Measurements from ENCODE around the gene MAMLD1.

MAMLD1 gene

GRCh38 chrX:150460781-150461180, 97.7 kb downstream of the MAMLD1 start:
- no peak for DNase-seq (ENCODE audit: low spot score)

DNA sequence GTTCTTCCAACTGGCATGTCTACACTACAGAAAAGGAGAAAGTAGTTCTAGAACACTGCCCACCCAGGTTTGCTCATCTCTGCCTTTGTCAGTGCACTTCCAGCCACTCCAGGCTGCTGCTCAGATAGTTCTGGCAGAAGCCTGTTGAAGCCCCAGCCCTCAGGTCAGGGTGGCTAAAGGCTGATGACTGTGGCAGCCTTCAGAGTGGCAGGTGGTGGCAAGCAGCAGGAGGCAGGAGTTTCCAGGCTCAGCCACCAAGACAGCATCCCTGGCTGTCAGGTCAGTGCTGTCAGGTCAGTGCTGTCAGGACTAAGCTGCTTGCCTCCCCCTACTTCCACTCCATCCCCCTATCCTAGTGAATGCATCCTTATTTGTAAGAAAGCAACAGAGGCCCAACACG, 100.4 kb downstream of the MAMLD1 start:
- DNase-seq (ENCODE audit: low spot score) = no peak

- no peak for DNase-seq (ENCODE audit: low spot score)
Measured at GRCh38 chrX:150464001-150464400, 100.9 kb downstream of the MAMLD1 start.

GRCh38 chrX:150465326-150465725, 102.2 kb downstream of the MAMLD1 start:
- no peak for DNase-seq (ENCODE audit: low spot score)

DNA sequence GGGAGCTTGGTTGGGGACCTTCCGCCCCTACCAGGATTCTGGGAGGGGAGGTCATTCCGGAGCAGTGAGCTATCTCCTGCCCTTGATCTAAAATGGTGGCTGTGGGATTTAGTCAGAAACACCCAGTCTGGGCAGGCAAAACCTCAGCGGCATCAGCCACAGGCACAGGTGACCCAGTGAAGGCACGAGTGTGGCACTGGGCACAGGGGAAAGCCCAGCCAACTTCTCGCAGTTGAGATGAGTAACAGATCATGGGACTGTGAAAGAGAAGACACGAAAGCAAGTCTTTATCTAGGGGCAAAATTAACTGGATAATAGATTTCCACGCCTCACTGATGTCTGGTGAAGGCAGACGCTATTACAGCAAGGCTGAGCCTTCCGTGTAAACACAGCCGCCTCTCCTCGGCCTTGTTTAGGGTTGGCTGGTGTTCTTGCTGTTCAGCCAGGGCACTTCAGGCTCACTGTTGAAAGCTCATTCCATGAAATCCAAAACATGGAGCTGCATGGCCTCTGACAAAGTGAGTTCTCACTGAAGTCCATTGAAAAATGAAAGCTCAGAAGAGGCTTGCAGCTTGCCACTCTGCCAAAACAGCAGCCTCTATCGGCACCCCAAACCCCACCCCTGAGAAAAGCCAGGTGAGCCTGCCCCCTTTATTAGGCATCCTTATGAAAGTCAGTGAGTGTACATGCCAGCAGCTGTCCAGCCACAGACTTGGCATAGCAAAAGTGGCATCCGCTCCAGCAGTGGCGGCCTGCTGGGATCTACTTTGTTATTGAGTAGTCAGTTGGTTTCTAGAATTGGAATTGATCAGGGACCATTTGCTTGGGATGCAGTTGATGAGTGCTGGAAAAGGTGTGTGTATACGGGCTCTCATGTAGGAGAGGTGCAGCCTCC, 103.0 kb downstream of the MAMLD1 start:
- DNase-seq (ENCODE audit: low spot score) = no peak

DNA sequence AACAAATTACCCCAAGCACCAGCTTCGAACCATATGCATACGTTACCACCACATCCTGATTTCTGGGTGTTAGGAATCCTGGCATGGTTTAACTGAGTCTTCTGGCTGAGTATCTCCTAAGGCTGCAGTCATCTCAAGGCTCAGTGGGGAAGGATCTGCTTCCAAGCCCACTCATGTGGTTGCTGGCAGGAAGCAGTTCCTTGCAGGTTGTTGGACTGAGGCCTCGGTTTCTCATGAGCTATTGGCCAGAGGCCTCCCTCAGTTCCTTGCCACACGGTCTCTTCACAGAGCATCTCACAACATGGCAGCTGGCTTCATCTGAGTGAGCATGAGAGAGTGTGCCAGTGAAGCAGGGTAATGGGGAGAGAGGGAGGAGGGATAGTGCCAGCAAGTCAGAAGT, 109.2 kb downstream of the MAMLD1 start:
- no peak for DNase-seq (ENCODE audit: low spot score)

- no peak for DNase-seq (ENCODE audit: low spot score)
Measured at GRCh38 chrX:150473371-150473770, 110.3 kb downstream of the MAMLD1 start.

DNA sequence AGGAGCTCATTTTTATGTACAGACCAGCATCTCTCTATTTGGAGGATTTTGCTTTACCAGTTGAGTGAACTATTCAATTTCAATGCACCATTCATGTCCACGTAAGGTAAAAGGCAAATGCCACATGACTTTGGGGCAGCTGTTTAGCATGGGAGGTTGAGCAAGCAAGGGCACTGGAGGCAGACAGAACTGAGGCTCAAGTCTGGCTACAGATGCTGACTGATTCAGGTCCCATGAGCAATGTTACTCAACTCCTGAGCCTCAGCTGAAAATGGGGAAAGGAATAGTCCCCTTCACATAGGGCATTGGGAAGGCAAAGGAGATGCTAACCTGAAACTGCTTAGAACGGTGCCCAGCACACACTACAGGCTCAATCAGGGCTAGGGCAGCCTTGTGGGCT, 112.3 kb downstream of the MAMLD1 start:
- no peak for DNase-seq (ENCODE audit: low spot score)

DNA sequence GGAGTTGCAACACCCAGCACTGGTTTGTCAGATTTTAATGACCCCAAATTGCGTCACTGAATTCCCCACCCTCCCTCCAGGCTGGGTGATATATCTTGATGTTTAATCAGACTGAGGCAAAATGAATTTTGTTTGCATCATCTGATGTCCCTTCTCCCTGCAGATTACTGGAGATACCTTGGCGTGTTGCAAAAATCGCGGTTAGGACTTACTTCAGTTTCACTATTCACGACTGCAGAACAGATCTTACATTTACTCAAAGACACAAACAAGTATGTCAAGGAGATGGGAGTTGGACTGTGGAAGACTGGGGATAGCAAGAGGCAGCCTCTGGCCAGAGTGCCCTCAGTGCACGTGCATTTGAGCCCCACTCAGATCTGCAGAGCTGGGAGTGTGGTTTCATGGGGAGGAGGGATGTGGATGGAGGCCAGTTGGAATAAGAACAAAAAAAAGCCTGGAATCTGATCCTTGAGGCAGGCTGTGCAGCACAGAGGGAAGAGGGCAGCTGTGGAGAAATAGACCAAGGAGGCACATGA, 113.1 kb downstream of the MAMLD1 start:
- DNase-seq (ENCODE audit: low spot score) = no peak

DNA sequence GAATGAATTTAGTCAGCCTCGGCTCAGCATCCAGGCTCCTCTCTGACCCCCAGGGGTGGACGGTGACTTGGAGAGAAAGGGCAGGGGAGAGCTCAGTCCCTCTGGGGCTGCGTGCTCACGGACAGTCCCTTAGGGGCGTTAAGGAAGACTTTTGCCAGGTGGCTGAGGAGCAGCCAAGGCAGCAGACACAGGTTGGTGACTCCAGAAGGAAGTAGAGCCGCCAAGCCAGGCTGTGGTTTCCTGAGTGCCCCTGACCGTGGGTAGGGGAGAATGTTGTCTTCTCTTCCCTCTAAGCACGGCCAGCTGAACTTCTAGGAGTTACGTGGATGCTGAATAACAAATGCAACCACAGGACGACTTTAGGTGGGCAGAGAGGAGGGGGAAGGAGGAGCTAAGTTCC, 114.3 kb downstream of the MAMLD1 start:
- no peak for DNase-seq (ENCODE audit: low spot score)

DNA sequence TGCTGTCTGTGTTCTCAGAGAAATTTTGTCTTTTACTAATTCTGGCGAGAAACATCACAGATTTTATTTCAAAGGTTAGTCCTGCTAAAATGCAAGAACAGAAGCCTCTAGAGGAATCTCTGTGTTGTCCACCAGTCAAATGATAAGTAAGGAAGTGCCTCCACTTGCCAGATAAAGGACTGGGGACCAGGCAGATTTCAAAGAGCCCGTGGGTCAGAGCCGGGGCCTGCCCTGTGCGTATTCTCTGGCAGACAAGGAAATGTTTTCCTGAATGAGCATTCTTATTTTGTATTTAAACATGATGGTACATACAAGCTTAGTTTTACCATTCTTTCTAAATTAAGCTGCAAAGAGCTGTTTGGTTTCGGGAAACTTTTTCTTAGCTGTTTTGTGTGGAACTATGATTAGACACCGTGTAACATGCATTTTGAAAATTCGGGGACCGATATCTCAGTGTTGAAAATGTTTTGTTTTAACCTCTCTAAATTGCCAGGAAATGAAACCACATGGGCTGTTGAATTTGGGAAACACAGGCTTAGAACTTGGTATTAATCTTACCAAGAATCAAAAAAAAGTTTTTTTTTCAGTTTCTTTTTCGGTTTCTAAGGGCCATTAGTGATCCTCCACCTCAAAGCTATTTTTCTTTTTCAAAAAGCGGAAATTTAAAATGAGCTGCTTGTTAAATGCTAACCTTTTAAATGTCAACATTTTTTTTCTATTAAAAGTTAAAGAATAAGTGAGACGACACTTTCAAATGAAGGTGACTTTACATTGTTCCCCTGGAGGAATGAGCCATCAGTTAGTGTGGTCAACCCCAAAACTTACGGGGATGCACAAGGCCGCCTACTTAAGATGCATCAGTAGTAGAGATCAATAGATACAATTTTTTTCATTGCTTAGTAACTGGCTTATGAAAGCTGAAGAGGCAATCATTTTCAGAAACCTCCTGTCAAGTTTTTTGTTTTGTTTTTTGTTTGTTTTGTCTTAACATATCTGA, 115.7 kb downstream of the MAMLD1 start:
- DNase-seq (ENCODE audit: low spot score) = no peak

DNA sequence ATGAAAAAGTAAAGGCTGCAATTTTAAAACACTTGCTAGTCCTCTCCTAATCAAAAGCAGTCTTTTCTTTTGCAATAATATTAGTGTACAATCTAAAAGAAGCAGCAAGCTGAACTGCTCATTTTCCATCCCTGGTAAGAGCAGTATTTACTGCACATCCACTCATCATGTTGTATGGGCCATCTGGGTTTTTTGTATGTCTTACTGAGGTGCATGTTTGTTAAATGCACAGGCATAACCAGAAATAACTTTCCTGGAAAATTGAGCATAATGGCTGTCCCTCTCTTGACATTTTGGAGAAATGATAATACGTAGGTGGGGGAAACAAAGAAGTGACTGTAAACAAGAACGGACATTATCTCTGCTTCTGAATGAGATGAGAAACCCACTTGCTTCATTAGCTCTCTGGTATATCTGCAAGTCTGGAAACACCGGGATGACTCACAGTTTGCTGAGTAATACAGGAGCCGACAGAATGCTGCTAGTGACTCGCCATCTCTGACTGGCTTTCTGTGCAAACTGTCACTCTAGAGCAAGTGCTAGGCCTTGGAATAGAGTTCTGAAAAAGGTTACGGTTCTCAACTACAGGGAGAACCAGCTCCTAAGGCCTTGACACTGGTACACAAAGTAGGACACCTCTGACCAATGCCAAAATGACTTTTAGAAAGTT, 119.6 kb downstream of the MAMLD1 start:
- DNase-seq (ENCODE audit: low spot score) = no peak

GRCh38 chrX:150483356-150483985, 120.4 kb downstream of the MAMLD1 start:
- no peak for DNase-seq (ENCODE audit: low spot score)

- DNase-seq (ENCODE audit: low spot score) = peak; percentile 22
Measured at GRCh38 chrX:150486011-150486410, 122.9 kb downstream of the MAMLD1 start.

DNA sequence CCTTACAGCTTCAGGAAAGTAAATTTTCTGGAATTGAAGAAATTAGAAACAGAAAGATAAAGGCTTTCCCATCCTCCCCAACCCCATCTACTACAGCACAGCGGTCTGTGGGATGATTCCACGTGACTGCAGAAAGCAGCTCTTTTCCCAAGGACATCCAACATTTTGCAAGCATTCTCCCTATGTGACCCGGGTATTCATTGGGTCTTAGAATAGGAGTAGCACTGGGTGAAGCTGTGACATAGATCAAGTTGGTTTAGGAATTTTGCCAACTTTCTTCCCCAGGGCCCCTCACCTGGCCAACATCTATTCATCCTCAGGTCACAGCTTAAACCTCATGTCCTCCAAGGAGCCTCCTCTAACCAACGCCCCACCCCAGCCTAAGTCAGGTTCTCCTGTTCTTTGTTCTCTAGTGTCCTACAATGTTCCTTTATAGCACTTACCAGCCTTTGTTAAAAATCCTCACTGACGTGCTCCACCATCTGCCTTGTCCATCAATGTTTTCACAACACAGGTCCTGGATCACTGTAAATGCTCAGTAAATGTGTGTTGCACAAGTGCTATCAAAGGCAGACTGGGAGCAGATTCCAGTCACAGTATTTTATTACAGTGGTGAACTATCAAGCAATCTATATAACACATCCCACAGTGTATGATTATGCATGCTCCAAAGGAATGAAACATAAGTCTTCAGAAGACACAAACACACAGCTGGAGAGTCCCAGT, 124.4 kb downstream of the MAMLD1 start:
- DNase-seq (ENCODE audit: low spot score) = no peak

GRCh38 chrX:150489359-150490015, 126.4 kb downstream of the MAMLD1 start:
- no peak for DNase-seq (ENCODE audit: low spot score)

DNA sequence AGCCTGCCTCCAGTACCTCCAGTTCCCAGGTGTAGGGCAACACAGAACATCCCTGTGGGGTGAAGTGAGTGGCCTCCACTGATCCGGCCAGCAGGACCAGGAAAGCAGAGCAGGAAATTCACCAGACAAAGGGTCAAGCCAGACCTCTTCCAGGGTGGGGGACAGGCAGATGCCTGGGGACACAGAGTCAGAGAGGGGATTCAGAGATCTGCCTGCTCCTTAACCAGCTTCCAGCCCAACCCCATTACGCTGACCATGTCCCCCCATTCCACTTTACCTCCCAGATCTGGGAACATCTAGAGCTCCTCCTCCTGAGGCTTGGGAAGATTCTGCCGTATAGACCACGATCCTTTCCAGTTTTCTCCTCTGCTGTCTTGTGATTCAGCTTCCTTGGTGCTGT, 132.4 kb downstream of the MAMLD1 start:
- DNase-seq (ENCODE audit: low spot score) = no peak

DNA sequence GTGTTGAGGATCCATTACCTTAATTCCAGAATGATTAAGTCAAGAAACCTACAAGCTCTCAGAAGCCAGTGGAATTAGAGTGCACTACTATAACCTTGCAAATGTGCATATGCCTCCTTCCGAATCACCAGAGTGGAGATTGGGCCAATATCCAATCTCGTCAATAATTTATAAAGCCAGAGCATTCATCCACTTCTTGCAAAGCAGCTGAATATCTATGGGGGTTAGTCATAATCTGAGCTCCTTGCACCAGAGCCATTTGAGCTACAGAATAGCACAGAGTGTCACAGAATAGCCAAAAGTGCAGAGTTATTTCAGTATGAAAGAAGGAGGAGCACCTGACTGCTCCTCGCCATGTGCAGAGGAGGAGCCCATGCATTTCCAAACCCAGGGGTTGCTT, 136.1 kb downstream of the MAMLD1 start:
- DNase-seq (ENCODE audit: low spot score) = no peak

GRCh38 chrX:150502091-150502490, 139.0 kb downstream of the MAMLD1 start:
- no peak for DNase-seq (ENCODE audit: low spot score)
